ENCODE data around the gene ZNF69.
"Not testable (repeated sequence)": the region's sequence is repeated elsewhere in the genome, so short reads cannot be mapped to it uniquely, and the experiment has no call there.

Gene ZNF69

GRCh38 chr19:11902228-11902627, 14.6 kb downstream of the ZNF69 start:
- DNase-seq: no peak

GRCh38 chr19:11905928-11906327, 18.3 kb downstream of the ZNF69 start:
- no peak for DNase-seq

- DNase-seq: not testable (repeated sequence)
Measured at GRCh38 chr19:11911937-11912336, 24.4 kb downstream of the ZNF69 start.

GRCh38 chr19:11914417-11915051, 27.0 kb downstream of the ZNF69 start:
- DNase-seq: not testable (repeated sequence)

GRCh38 chr19:11921852-11922495, 34.4 kb downstream of the ZNF69 start:
- DNase-seq: no peak

GRCh38 chr19:11924886-11925650, 37.5 kb downstream of the ZNF69 start, which contains the start of gene ZNF700:
Gene ZNF700 (plus strand): TSS chr19:11925107. CDS start chr19:11925211, 104 bp downstream.
- DNase-seq: peak; percentile 91

GRCh38 chr19:11925651-11926187, 38.1 kb downstream of the ZNF69 start:
- DNase-seq: not testable (repeated sequence)

- DNase-seq: no peak
Measured at GRCh38 chr19:11927227-11927626, 39.6 kb downstream of the ZNF69 start.

GRCh38 chr19:11931051-11931450, 43.5 kb downstream of the ZNF69 start:
- peak; percentile 15 for DNase-seq

- DNase-seq: no peak
Measured at GRCh38 chr19:11931513-11931912, 43.9 kb downstream of the ZNF69 start.

GRCh38 chr19:11935829-11936228, 48.2 kb downstream of the ZNF69 start:
- not testable (repeated sequence) for DNase-seq

- DNase-seq: not testable (repeated sequence)
Measured at GRCh38 chr19:11938383-11938782, 50.8 kb downstream of the ZNF69 start.

GRCh38 chr19:11941361-11941887, 53.8 kb downstream of the ZNF69 start:
- not testable (repeated sequence) for DNase-seq

GRCh38 chr19:11942008-11942842, 54.6 kb downstream of the ZNF69 start:
- no peak for DNase-seq

GRCh38 chr19:11942843-11943108, 55.2 kb downstream of the ZNF69 start:
- DNase-seq: no peak

GRCh38 chr19:11944656-11945055, 57.1 kb downstream of the ZNF69 start:
- no peak for DNase-seq

GRCh38 chr19:11948646-11949045, 61.1 kb downstream of the ZNF69 start:
- DNase-seq: no peak

- no peak for DNase-seq
Measured at GRCh38 chr19:11949201-11949600, 61.6 kb downstream of the ZNF69 start.

- DNase-seq: not testable (repeated sequence)
Measured at GRCh38 chr19:11949614-11950080, 62.1 kb downstream of the ZNF69 start.

GRCh38 chr19:11950312-11950711, 62.7 kb downstream of the ZNF69 start:
- DNase-seq: no peak
